ENCODE data around the gene TBC1D4.
A peak's percentile ranks its signal among the peaks of the same experiment; 100 is the strongest.
"Not testable (repeated sequence)": the region's sequence is repeated elsewhere in the genome, so short reads cannot be mapped to it uniquely, and the experiment has no call there.

Gene TBC1D4

DNA sequence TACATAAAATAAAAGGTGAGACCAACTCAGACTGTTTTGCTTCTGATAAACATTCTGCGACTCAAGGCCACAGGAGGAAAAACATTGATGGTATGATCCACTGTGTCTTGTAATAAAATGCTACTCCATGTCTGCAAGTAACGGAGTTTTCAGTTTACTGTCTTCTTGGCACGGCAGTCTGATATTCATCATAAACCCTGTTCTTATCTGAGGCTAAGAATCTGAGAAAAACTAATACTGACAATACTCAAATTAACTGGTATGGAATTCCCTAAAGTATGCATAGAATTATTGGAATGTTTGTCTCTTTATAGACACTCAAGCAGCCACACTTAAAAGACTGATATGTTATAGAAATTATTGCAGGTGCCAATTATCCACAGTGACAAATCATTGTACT, 125.5 kb downstream of the TBC1D4 start:
- DNase-seq (ENCODE audit: low read depth), result no peak

GRCh38 chr13:75355609-75356008, 126.4 kb downstream of the TBC1D4 start:
- DNase-seq (ENCODE audit: low read depth), result no peak

DNA sequence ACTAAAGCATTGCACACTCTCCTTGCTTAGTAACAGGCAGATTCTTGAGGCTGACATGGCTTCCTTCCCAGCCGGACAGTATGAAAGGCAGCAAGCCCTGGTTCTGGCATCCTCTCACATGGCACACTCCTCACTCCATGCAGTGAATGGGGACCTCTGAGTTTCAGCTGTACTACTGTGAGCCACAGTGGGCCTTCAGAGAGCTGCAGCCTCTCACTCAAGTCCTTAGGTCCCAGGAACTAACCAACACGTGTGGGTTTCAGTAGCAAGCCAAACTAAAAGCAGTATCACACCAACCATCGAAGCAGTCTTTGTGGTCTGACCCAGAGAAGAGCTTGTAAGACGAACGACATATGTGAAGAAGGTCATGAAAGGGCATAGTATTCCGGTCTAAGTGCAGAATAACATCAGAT, 128.2 kb downstream of the TBC1D4 start:
- DNase-seq (ENCODE audit: low read depth), result no peak

DNA sequence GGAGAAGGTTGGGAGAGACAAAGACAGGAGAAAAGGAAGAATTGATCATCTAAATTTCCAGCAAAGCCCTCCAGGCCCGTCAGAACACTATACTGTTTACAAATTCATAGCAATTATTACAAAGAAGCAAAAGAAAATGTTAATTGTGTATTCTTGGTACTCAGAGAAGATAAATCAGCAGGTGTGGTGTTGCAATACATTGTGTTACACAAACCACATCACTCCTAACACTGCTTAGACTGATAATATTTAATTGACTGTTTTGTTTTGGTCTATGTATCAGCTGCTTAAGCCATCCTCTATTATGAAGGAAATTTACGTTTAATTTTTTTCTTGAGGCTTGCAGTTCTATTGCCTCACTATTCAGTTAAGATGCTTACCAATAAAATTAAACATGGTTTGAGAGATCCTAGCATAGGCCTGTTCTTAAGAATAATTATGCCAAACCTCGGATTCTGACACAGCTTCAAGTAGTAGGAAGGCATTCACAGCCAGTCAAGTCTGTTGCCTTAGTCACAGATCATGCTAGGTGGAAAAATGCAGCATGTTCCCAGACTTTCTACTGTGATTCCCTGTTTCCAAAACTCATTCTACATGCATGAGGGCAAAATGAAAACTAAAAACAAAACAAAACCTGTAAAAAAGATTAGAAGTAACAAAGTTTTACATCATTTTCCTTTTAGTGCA, 129.2 kb downstream of the TBC1D4 start:
- no peak for DNase-seq (ENCODE audit: low read depth)

GRCh38 chr13:75351538-75351937, 130.4 kb downstream of the TBC1D4 start:
- DNase-seq (ENCODE audit: low read depth), result not testable (repeated sequence)

- DNase-seq (ENCODE audit: low read depth), result no peak
Measured at GRCh38 chr13:75347925-75348324, 134.0 kb downstream of the TBC1D4 start.

- DNase-seq (ENCODE audit: low read depth), result no peak
Measured at GRCh38 chr13:75347457-75347856, 134.5 kb downstream of the TBC1D4 start.

- DNase-seq (ENCODE audit: low read depth), result no peak
Measured at GRCh38 chr13:75345193-75345592, 136.8 kb downstream of the TBC1D4 start.

- no peak for DNase-seq (ENCODE audit: low read depth)
Measured at GRCh38 chr13:75341028-75341427, 140.9 kb downstream of the TBC1D4 start.

DNA sequence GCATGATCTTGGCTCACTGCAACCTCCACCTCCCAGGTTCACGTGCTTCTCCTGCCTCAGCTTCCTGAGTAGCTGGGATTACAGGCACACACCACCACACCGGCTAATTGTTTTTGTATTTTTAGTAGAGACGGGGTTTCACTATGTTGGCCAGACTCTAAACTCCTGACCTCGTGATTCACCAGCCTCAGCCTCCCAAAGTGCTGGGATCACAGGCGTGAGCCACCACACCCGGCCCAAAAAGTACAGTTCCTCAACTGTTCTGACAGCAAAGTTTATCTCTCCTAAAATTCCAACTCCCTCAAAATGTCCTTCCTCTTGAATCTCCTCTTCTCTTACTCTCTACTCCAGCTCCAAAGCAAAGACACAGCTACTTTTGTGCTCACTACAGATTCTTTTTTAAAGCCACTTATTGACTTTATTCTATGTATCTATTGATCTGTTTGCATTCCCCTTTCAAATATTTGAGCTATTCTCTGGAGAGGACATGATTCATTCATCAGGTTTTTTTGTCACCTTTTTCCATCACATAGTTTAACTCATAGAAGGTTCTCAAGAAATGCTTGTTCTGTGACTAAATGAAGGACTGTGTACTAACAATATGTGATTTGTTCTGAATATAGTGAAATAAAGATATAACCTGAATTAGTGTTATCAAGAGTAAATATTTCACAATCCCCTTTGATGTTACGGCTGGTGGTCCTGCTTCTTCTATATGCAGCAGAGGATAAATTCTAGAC, 142.2 kb downstream of the TBC1D4 start:
- DNase-seq (ENCODE audit: low read depth), result no peak

GRCh38 chr13:75334634-75335447, 147.1 kb downstream of the TBC1D4 start:
- DNase-seq (ENCODE audit: low read depth), result no peak

DNA sequence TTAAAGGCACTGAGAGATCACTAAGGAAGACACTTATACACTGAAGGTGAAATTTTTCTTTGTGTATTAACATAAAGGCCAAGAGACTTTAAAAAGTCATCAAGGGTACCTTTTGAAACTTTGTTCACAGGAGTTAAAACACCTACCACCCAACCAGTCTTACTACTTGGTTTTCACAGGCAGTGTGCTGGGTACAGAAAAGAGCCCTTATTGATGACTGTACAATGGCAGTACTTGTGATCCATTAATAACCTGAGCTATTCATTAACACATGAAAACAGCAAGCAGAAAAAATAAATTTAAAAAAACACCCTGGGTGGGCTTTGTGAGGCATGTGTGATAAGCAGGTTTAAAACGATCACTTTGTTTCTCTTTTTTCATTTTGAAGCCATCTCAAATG, 148.9 kb downstream of the TBC1D4 start:
- DNase-seq (ENCODE audit: low read depth), result no peak

DNA sequence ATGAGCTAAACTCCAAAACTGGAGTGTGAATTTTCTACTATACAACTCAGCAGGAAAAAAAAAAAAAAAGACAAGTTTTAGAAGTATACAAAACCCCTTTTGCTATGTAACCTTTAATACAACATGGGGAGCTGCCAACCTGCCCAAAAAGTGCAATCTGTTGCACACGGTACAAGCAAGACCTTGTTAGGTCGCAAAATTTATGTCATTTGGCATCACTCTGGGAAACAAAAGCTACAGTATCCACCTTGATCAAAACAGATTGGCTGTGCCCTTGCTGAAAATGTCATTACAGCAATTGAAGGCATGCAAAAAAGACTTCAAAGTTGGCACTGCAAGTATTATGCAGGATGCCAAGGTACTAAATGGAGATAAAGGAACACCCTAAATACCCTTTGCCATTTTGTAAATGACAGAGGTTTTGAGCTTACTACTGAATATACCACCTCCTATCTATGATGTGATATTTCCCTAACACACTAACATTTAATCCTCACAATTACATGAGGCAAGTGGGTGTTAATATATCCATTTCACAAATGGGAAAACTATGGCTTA, 150.1 kb downstream of the TBC1D4 start:
- no peak for DNase-seq (ENCODE audit: low read depth)

DNA sequence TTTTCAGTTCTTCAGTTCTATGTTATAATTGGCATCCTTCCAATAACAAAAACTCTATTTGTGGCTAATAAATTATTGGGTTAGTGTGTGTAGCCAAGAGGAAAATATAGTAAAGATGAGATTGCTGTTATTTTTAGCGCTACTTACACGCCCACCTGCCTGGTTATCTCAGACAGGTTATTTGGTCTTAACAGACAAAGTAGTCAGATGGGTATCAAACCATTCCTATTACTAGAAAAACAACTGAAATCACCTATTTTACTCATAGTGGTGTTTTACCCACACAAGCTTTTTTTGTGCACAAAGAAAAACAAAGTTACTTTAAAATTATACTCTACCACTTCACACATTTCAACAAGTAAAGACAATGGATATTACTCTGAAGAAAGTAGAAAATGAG, 151.2 kb downstream of the TBC1D4 start:
- no peak for DNase-seq (ENCODE audit: low read depth)

GRCh38 chr13:75329723-75330122, 152.2 kb downstream of the TBC1D4 start:
- no peak for DNase-seq (ENCODE audit: low read depth)

DNA sequence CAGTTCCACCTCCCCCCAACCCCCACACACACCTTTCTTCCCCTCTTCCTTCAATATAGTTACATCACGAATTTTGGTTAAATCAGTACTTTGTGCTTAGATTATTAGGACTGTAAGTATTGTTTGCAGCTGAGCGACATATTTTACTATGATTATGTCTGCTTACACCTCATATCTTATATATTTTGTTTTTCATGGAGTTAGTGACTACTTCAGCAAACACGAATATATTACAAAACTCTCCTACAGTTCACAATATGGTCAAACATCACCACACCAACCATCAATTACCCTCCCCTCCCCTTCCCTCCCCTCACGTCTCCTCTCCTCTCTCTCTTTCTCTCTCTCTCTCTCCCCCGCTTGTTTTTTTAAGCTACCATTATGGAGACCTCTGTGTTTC, 152.9 kb downstream of the TBC1D4 start:
- DNase-seq (ENCODE audit: low read depth), result no peak

GRCh38 chr13:75327135-75327510, 154.8 kb downstream of the TBC1D4 start:
- no peak for DNase-seq (ENCODE audit: low read depth)

DNA sequence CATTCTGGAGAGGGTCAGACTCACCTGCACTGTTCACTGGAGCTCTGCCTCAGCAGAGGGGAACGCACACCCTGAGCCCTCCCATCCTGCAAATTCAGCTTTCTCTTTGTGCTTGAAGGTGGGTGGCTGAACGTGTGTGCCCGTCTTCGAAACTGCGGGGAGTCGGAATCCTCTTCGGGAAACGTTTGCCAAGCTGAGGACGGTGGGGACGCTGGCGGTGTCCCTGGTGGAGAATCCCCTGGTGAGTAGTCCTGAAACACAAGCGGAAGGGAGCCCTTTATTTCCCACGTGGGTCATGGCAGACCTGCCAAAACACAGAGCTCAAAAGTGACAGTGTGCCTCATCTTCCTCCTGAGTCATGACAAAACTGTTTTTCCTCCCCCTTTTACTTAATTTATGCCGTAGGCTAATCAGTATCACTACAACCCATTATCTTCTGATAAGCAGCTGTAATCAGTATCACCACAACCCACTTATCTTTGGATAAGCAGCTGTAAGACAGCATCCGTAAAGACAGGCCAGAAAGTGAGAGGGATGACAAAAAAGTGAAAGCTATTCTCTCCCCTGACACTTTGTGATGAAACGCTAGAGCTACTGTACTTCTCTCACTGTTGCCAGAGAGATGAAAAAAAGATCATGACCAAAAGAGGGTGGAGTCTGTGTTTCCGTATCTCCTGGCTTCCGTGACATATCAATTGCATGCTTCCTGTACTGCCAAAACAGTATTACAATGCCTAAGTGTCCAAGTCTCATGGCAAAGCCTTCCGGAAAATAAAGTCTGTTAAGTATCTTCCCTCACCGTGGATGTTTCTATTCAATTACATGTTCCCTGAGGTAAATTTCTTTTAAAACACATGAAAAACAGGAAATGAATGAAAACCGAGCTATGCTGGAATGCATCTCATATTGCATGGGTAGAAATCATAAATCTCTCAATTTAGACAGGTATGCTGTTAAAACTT, 155.5 kb downstream of the TBC1D4 start:
- DNase-seq (ENCODE audit: low read depth), result peak; percentile 38

GRCh38 chr13:75325711-75326110, 156.3 kb downstream of the TBC1D4 start:
- DNase-seq (ENCODE audit: low read depth), result no peak

GRCh38 chr13:75324413-75324940, 157.5 kb downstream of the TBC1D4 start:
- no peak for DNase-seq (ENCODE audit: low read depth)

DNA sequence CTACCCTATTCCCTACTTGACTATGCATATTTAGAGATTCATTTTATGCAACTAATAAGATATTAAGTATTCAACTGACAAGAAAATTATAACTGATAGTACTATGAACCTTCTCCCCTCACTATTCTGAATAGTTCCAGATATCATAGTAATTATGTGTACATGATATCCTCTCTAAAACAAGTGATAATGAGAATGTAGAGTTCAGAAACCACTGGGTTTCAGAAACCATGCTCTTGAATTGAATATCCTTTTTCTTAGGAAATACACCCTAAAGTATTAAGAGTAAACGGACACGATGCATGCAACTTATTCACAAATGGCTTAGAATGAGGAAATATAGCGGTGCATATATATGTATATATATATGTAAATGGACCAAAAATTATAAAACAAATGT, 160.9 kb downstream of the TBC1D4 start:
- no peak for DNase-seq (ENCODE audit: low read depth)
